GM10847 (cell line): Measurements from ENCODE around the gene HOOK2.

Experiments used
- POLR2A ChIP-seq: IDR thresholded peaks from 2 replicates; pipeline ENCODE4 v1.6.1; 2011; ENCODE audit not compliant: insufficient read length; ENCODE audit errors: extremely low read depth

Gene HOOK2

GRCh38 chr19:12722566-12723380 lies 52.6 kb downstream of the HOOK2 start:
- no peak for TF ChIP-seq POLR2A

GRCh38 chr19:12721656-12722565 lies 53.4 kb downstream of the HOOK2 start:
- no peak for TF ChIP-seq POLR2A

GRCh38 chr19:12720851-12721655 lies 54.3 kb downstream of the HOOK2 start:
- TF ChIP-seq POLR2A = no peak

- no peak for TF ChIP-seq POLR2A
These were observed 55.1 kb downstream of the HOOK2 start for GRCh38 chr19:12720296-12720695.

GRCh38 chr19:12715929-12716328 lies 59.4 kb downstream of the HOOK2 start:
- no peak for TF ChIP-seq POLR2A

- no peak for TF ChIP-seq POLR2A
These were observed 60.2 kb downstream of the HOOK2 start for GRCh38 chr19:12715102-12715501.
